ENCODE data around the gene LIMA1.

DNA sequence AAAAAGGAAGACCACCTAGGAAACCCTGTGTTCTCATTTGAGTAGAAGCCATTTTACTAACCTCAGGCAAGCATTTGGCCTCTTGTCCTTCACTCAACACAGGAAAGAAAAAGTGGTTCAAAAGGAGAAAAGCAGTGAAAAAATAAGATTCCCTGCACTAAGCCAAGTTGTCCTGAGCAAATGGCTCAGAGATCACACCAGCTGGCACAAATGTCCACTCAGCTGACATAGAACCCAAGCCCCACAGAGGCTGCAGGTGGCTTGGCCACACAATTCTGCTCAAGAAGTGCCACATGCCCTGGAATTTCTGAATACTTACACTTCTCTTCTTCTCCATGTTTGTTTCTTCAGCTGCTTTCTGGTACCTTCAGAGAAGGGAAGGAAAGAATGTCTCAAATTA is 52.0 kb downstream of the LIMA1 start:
- no peak for TF ChIP-seq SUZ12 (IDR thresholded peaks at IDR 0.05)
- no peak for TF ChIP-seq LEF1 (IDR thresholded peaks at IDR 0.05; ENCODE audit: borderline replicate concordance)
- no peak for TF ChIP-seq ELF4 (IDR thresholded peaks at IDR 0.05)
- TF ChIP-seq FOXA1 (IDR thresholded peaks at IDR 0.05): no peak
- TF ChIP-seq BHLHE40 (IDR thresholded peaks at IDR 0.05; ENCODE audit: borderline replicate concordance): no peak
- no peak for TF ChIP-seq SP1 (IDR thresholded peaks at IDR 0.05)
- TF ChIP-seq NFRKB (IDR thresholded peaks at IDR 0.05): no peak

Measured in HEK293T (cell line).